ES-I3 (cell line): ENCODE results near the gene DDI1.

Source experiments
- H3K36me3 ChIP-seq: 2 replicates; pipeline ENCODE4 v1.6.1; 2013; ENCODE audit warnings: mild to moderate bottlenecking, low read length, control low read depth, moderate library complexity; ENCODE audit not compliant: insufficient read depth
- H3K4me1 ChIP-seq: 2 replicates; pipeline ENCODE4 v1.6.1; 2013; ENCODE audit warnings: mild to moderate bottlenecking, control low read depth, low read length; ENCODE audit not compliant: insufficient read depth
- H3K9ac ChIP-seq: 2 replicates; pipeline ENCODE4 v1.6.1; 2013; ENCODE audit warnings: low read depth, mild to moderate bottlenecking, low read length, moderate library complexity
- H3K9me3 ChIP-seq: 2 replicates; pipeline ENCODE4 v1.6.1; 2013; ENCODE audit warnings: mild to moderate bottlenecking, low read length, moderate library complexity; ENCODE audit not compliant: control insufficient read depth, insufficient read depth

Gene DDI1

DNA sequence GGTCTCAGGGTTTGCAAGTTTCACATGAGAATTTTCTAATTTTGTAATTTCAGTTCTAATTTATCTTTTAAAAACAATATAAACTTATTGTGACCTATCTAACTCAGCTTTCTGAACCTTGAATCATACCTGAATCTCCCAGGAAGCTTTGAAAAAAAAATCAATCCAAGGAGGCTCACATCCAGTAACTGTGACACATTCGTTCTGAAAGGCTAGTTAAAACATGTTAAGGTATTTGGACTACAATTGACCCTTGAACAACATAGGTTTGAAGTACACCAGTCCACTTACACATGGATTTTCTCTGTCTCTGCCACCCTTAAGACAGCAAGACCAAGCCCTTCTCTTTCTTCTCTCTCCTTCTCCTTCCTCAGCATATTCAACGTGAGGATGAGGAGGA lies 40.0 kb downstream of the DDI1 start:
- H3K9me3 ChIP-seq = no peaks in the 10 kb centered on the region
- H3K9ac ChIP-seq = no peak overlapping the region
- H3K4me1 ChIP-seq = peaks cover 9% of the 10 kb centered on the region; the same call in 1 of the 2 replicates
- H3K36me3 ChIP-seq = no peaks in the 10 kb centered on the region

GRCh38 chr11:104078245-104078644 lies 41.8 kb downstream of the DDI1 start:
- H3K36me3 ChIP-seq = no peaks in the 10 kb centered on the region
- no peaks in the 10 kb centered on the region for H3K9me3 ChIP-seq
- H3K9ac ChIP-seq = no peak overlapping the region
- peaks cover 9% of the 10 kb centered on the region; the same call in 1 of the 2 replicates for H3K4me1 ChIP-seq

DNA sequence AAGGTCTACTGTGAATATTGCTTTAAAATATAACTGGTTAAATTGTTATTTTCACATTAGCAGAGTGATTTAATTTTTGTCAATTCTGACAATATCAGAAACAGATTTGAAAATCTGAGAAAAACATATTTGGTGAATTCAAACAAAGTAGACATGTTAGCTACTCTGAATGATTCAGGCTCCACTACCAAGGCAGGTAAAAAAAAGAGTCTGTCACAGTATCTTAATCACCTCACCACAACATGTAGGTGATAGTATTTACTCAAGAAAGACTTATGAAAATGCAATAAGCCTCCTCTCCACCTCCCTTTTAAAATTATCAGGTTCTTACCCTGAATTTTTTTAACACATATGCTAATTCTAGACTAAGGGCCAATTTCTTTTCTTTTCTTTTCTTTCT lies 42.6 kb downstream of the DDI1 start:
- Histone ChIP-seq H3K4me1 (peaks cover 6% of the 10 kb centered on the region; the same call in 1 of the 2 replicates), H3K9ac (no peak overlapping the region), H3K9me3 (no peaks in the 10 kb centered on the region), H3K36me3 (no peaks in the 10 kb centered on the region)

DNA sequence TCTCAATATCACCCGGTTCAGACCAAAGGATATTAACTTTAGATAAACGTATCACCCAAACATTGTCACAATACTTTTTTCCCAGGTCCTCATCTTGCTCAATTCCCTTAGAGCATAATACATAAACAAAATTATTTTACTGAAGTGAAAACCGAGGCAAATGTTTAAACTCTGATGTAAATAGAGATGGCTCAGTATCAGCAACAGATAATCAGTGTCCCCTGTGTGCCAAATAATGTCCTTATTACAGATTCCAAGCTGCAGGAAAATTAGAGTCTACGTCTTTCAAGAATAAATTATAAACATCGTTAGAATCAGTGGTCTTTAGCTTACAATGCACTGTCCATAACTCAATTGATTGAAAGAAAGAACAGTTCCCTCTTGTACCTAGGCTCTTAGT lies 50.2 kb downstream of the DDI1 start:
- Histone ChIP-seq H3K36me3 (no peaks in the 10 kb centered on the region), H3K9me3 (no peaks in the 10 kb centered on the region), H3K4me1 (no peaks in the 10 kb centered on the region), H3K9ac (no peak overlapping the region)
